Prostate gland (tissue), 2 donors: ENCODE results near the gene HLA-DMA. TPM values are rescaled to one million over a fixed set of nuclear protein-coding genes. Genes with fewer than 3 reads are reported as not detected.
A peak's percentile ranks its signal among the peaks of the same experiment; 100 is the strongest.

ENCODE experiments used
- DNase-seq: peaks from one replicate; pipeline ENCODE4 v3.0.0-alpha.2; 2019; ENCODE audit warnings: low spot score
- H3K27ac ChIP-seq, 2 donors: fragments of 200-600 bp; sonication (generic); 2 replicates each; pipeline ENCODE4 v1.5.1; 2017 to 2019
- H3K27me3 ChIP-seq: fragments of 200-600 bp; sonication (generic); replicated peaks from 2 replicates; pipeline ENCODE4 v1.5.1; 2019; ENCODE audit not compliant: insufficient read depth
- H3K36me3 ChIP-seq, 2 donors: fragments of 200-600 bp; sonication (generic); 1 replicate in 1 of 2; 2 replicates in 1 of 2; pipeline versions ENCODE4 v1.5.1 to v1.8.1; 2017 to 2019
- H3K4me1 ChIP-seq: fragments of 200-600 bp; sonication (generic); replicated peaks from 2 replicates; pipeline ENCODE4 v1.5.1; 2019
- H3K4me3 ChIP-seq, 2 donors: fragments of 200-600 bp; sonication (generic); 2 replicates each; pipeline ENCODE4 v1.5.1; 2017 to 2019
- H3K9me3 ChIP-seq: fragments of 200-600 bp; sonication (generic); 2 replicates; pipeline ENCODE4 v1.5.1; 2017
- POLR2A ChIP-seq: fragments of 450-650 bp; IDR thresholded peaks from one replicate; pipeline ENCODE4 v1.6.1; 2016; ENCODE audit warnings: antibody characterized with exemption, mild to moderate bottlenecking
- POLR2AphosphoS5 ChIP-seq: sonication (generic); formaldehyde crosslinking; IDR thresholded peaks from one replicate; pipeline ENCODE4 v1.6.1; 2017; ENCODE audit warnings: antibody characterized with exemption
- WGBS: methylation state at CpG from one replicate; pipeline ENCODE4 v1.1.5; 2018; 5-methylcytosine and 5-hydroxymethylcytosine counted together
- intact Hi-C: fragments of 100-400 bp; cut with DNase I; formaldehyde crosslinking; loops from one replicate; pipeline ENCODE4 v1.14.2; 2022
- total RNA-seq, 2 donors: library from RNA; depleted of rRNA; stranded (reverse); fragments of >200 nt; gene quantifications; one replicate each; pipeline ENCODE4 v1.1.0, GENCODE V29; 2016
- TF ChIP-seq, protein P1 (sequence below), 4 experiments: fragments of 200-600 bp in 2 of 4; fragments of 450-650 bp in 2 of 4; sonication (generic) in 2 of 4; IDR thresholded peaks; 1 replicate in 3 of 4; 2 replicates in 1 of 4; pipeline ENCODE4 v1.5.1; 2016 to 2019; ENCODE audit warnings: antibody characterized with exemption in 4 of 4, mild to moderate bottlenecking in 2 of 4, moderate library complexity in 2 of 4

The HLA-DMA gene
- total RNA-seq, 2 donors from 2014 or later: 9.6 to 26.1 TPM

- Histone ChIP-seq H3K27me3 (no peaks in the 10 kb centered on the region), H3K27ac (no peak overlapping the region), H3K4me3 (no peak overlapping the region), H3K36me3 (no peaks in the 10 kb centered on the region), H3K4me1 (no peaks in the 10 kb centered on the region), H3K9me3 (no peaks in the 10 kb centered on the region)
- 0% methylated on average over 3 of the region's 3 CpGs for WGBS
- peak; percentile 74 for DNase-seq
- TF ChIP-seq POLR2AphosphoS5: peak; percentile 62
- TF ChIP-seq, protein P1, sequence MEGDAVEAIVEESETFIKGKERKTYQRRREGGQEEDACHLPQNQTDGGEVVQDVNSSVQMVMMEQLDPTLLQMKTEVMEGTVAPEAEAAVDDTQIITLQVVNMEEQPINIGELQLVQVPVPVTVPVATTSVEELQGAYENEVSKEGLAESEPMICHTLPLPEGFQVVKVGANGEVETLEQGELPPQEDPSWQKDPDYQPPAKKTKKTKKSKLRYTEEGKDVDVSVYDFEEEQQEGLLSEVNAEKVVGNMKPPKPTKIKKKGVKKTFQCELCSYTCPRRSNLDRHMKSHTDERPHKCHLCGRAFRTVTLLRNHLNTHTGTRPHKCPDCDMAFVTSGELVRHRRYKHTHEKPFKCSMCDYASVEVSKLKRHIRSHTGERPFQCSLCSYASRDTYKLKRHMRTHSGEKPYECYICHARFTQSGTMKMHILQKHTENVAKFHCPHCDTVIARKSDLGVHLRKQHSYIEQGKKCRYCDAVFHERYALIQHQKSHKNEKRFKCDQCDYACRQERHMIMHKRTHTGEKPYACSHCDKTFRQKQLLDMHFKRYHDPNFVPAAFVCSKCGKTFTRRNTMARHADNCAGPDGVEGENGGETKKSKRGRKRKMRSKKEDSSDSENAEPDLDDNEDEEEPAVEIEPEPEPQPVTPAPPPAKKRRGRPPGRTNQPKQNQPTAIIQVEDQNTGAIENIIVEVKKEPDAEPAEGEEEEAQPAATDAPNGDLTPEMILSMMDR (IDR thresholded peaks at IDR 0.05): peak; percentile 67 to 80 (median 72)
- no peak for TF ChIP-seq POLR2A
- intact Hi-C loops: loop anchor here (2.0 to 5.0 kb wide), 2 partner anchors 46 to 51 kb away; no protein-coding TSS in a partner anchor
Observed at GRCh38 chr6:32933661-32934085, 19.2 kb downstream of the HLA-DMA start.

GRCh38 chr6:32932132-32932868 is 20.6 kb downstream of the HLA-DMA start:
- TF ChIP-seq POLR2AphosphoS5 (no peak), POLR2A (no peak)
- TF ChIP-seq, protein P1 (IDR thresholded peaks at IDR 0.05): no peak
- no peak for DNase-seq
- H3K4me3 ChIP-seq: no peak overlapping the region
- no peaks in the 10 kb centered on the region for H3K9me3 ChIP-seq
- H3K4me1 ChIP-seq: no peaks in the 10 kb centered on the region
- H3K27ac ChIP-seq: no peak overlapping the region
- 75% methylated on average over 7 of the region's 7 CpGs for WGBS
- no peaks in the 10 kb centered on the region for H3K27me3 ChIP-seq
- intact Hi-C loops: loop anchor here (5.0 kb wide), 1 partner anchor 45 kb away; no protein-coding TSS in a partner anchor
- H3K36me3 ChIP-seq: no peaks in the 10 kb centered on the region

DNA sequence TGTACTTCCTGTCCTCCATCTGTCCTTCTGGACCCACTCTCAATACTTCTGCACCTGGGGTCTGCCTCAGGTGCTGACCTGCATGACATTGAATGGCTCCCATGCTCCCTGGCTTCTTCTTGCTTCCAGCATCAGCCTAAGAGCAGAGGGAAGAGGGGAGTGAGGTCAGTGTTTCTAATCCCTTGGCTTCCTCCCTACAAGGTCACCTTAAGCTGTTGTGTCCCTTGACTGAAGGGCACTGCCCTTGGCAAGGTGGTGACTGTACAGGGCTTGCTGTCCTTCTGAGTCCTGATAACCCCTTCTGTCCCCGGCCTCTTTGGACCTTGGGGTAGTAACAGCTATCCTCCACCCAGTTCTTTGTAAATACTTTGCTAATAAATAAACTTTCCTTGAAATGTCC is 21.7 kb downstream of the HLA-DMA start:
- no peaks in the 10 kb centered on the region for H3K27me3 ChIP-seq
- H3K27ac ChIP-seq: no peak overlapping the region
- 47% methylated on average over 1 of the region's 1 CpG for WGBS
- H3K4me1 ChIP-seq: no peaks in the 10 kb centered on the region
- intact Hi-C loops: loop anchor here (5.0 kb wide), 1 partner anchor 44 kb away; no protein-coding TSS in a partner anchor
- H3K36me3 ChIP-seq: no peaks in the 10 kb centered on the region
- H3K9me3 ChIP-seq: no peaks in the 10 kb centered on the region
- no peak overlapping the region for H3K4me3 ChIP-seq
- TF ChIP-seq, protein P1 (IDR thresholded peaks at IDR 0.05): no peak
- TF ChIP-seq POLR2A: no peak
- TF ChIP-seq POLR2AphosphoS5: no peak
- DNase-seq: no peak

DNA sequence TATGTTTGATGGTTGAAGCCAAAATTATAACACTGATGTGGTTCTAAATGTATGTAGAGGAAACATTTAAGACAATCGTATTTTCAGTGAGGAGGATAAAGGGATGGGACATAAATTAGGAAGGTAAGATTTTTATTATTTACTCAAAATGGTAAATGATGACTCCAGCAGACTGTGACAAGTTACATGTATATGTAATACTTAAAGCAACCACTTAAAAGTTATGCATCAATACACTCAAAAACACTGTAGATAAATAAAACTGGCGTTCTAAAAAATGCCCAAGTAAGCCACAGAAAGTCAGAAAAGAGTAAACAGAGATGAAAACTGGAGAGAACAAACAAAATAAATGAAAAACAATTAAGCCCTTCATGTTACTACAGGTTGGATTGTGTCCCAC is 30.8 kb downstream of the HLA-DMA start:
- Histone ChIP-seq H3K27me3 (no peaks in the 10 kb centered on the region), H3K9me3 (no peaks in the 10 kb centered on the region), H3K4me1 (no peaks in the 10 kb centered on the region), H3K27ac (no peak overlapping the region), H3K4me3 (no peak overlapping the region), H3K36me3 (no peaks in the 10 kb centered on the region)
- TF ChIP-seq, protein P1 (IDR thresholded peaks at IDR 0.05): peak in 1 of 4 experiments; percentile 26
- TF ChIP-seq POLR2A: no peak
- 65% methylated on average over 2 of the region's 2 CpGs for WGBS
- no peak for DNase-seq
- intact Hi-C loops: no loop called here

DNA sequence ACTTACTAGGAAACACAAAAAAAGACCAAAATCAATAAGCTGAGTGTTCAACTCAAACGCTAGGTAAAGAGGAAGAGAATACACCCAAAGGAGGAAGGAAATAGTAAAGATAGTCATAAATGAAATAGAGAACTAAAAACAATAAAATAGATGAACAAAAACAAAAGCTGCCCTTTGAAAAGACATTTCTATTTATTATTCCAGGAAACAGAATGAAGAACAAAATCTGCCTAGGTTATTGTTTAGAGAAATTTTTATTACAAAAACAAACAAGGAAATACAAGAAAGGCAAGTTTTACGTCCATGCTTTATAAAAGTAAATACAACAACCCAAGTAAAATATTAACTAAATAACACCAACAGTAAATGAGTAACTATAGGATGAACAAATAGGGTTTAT is 32.2 kb downstream of the HLA-DMA start:
- H3K27me3 ChIP-seq: no peaks in the 10 kb centered on the region
- H3K4me3 ChIP-seq: no peak overlapping the region
- no peaks in the 10 kb centered on the region for H3K4me1 ChIP-seq
- H3K36me3 ChIP-seq: no peaks in the 10 kb centered on the region
- no peaks in the 10 kb centered on the region for H3K9me3 ChIP-seq
- no peak for TF ChIP-seq POLR2AphosphoS5
- TF ChIP-seq POLR2A: no peak
- TF ChIP-seq, protein P1 (IDR thresholded peaks at IDR 0.05): no peak
- WGBS: 29% methylated on average over 2 of the region's 2 CpGs
- intact Hi-C loops: no loop called here
- no peak overlapping the region for H3K27ac ChIP-seq
- no peak for DNase-seq
